Measurements from ENCODE around the gene TLE2.
"Not testable (repeated sequence)": the region's sequence is repeated elsewhere in the genome, so short reads cannot be mapped to it uniquely, and the experiment has no call there.

TLE2 gene

GRCh38 chr19:3012621-3013262, 16.3 kb downstream of the TLE2 start:
- DNase-seq (no peak), ATAC-seq (no peak)

GRCh38 chr19:3012059-3012458, 17.0 kb downstream of the TLE2 start:
- not testable (repeated sequence) for ATAC-seq

DNA sequence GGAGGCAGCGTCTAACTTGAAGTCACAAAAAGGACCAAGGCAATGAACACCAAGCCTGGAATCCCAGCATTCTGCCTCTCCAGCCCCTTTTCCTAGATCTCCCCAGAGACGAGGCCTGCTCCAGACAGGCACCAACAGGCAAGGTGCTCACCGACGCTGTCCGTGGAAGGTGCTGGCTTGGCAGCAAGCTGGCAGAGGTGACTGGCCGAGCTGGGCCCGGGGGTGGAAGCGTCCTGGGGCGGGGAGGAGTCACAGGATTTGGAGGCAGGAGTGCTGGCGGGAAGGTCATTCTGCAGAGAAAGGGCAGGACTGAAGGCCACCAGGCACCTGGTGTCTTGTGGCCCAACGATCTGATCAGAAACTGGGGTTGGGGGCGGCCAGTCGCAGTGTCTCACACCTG, 18.2 kb downstream of the TLE2 start:
- DNase-seq (no peak), ATAC-seq (no peak)

More at GRCh38 chr19:3012059-3012458, 17.0 kb downstream of the TLE2 start:
- not testable (repeated sequence) for DNase-seq

DNA sequence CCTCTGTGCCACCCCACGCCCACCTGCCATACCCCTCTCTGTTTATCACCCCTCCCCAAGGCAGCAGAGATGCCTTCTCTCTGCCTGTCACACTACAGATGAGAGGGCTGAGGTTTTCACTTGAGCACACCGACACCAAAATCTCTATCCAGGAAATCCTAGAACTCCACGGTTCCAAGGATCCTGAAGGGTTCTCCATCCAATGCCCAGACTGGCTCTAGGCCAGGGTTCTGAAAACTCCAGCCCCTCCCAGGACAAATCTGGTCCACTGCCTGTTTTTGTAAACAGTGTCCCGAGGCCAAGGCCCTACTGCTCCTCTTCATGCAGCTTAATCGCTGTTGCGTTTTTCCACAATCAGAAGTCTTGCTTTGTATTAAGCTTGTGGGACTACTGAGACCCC, 20.1 kb downstream of the TLE2 start:
- no peak for DNase-seq
- ATAC-seq = no peak

DNA sequence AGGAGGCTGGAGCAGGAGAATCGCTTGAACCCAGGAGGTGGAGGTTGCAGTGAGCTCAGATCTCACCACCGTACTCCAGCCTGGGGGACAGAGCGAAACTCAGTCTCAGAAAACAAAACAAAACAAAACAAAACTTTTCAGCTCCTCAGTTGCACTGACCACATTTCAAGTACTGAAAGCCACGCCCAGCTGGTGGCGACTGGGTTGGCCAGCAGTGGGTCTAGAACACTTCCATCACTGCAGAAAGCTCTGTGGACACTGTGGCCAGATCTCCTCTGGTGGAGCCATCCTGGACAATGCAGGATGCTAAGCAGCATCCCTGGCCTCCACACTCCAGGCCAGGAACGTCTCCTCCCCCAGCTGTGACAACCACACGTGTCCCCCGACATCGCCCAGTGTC, 21.1 kb downstream of the TLE2 start:
- no peak for ATAC-seq
- DNase-seq = no peak

- DNase-seq (peak; percentile 36), ATAC-seq (no peak)
These were observed 22.9 kb downstream of the TLE2 start for GRCh38 chr19:3006075-3006767.

GRCh38 chr19:3005345-3005744, 23.7 kb downstream of the TLE2 start:
- DNase-seq (no peak), ATAC-seq (no peak)

GRCh38 chr19:3004522-3004921, 24.6 kb downstream of the TLE2 start:
- DNase-seq = no peak
- no peak for ATAC-seq

GRCh38 chr19:3003046-3003445, 26.0 kb downstream of the TLE2 start:
- ATAC-seq = no peak
- DNase-seq = no peak

GRCh38 chr19:3001235-3001800, 27.8 kb downstream of the TLE2 start:
- DNase-seq = no peak
- ATAC-seq = no peak

DNA sequence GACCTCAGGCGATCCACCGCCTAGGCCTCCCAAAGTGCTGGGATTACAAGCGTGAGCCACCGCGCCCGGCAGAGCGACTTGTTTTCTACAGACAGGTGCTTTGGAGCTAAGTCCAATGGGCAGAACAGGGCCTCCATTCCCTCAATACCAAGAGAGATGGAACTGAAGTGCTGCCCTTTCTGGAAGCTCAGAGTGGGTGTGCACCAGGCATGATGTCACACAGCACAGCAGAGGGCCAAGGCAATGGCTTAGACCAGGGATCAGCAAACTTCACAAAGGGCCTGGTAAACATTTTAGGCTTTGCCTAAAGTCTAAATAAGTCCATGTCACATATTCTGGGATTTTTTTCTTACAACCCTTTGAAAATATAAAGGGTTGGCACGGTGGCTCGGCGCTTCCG, 30.4 kb downstream of the TLE2 start:
- ATAC-seq (no peak), DNase-seq (no peak)

DNA sequence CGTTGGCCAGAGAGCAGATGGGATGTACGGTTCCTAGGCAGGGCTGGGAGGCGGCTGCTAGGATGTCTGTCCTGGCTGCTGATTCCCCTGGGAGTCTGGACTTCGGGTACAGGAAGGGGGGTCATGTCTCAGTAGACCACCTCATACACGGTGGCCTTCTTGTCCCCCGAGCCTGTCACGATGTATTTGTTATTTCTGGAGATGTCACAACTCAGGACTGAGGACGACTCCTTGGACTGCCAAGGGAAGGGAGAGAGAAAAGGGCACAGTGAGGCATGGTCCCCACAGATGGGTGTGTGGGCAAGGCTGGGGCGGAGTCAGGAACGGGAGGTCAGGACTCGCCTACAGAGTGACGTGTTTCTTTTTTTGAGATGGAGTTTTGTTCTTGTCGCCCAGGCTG, 31.4 kb downstream of the TLE2 start:
- no peak for ATAC-seq
- no peak for DNase-seq

GRCh38 chr19:2994588-2995131, 34.4 kb downstream of the TLE2 start:
- ATAC-seq = no peak

GRCh38 chr19:2993579-2993978, 35.5 kb downstream of the TLE2 start:
- ATAC-seq (no peak), DNase-seq (no peak)

More at GRCh38 chr19:2994588-2995131, 34.4 kb downstream of the TLE2 start:
- no peak for DNase-seq

- DNase-seq (no peak), ATAC-seq (no peak)
These were observed 36.1 kb downstream of the TLE2 start for GRCh38 chr19:2992958-2993357.

GRCh38 chr19:2992333-2992732, 36.7 kb downstream of the TLE2 start:
- not testable (repeated sequence) for DNase-seq, ATAC-seq

- DNase-seq (no peak), ATAC-seq (no peak)
These were observed 39.7 kb downstream of the TLE2 start for GRCh38 chr19:2989236-2989946.

DNA sequence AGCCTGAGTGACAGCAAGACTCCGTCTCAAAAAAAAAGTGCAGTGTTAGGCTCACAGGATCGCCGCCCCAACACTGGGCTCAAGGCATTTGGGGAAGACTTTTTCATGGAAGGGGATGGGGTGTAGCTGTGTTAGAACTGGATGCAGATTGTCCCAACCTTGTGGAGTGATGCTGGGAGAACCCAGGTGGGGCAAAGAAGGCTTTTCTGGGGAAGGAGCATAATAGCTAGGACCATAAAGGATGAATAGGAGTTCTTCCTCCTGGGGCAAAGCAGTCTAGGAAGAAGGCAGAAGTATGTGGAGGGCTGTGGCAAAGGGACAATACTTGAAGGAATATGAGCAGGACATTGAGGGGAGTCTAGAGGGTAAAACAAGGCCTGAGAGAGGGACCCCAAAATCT, 40.5 kb downstream of the TLE2 start:
- DNase-seq (no peak), ATAC-seq (no peak)

GRCh38 chr19:2987797-2988196, 41.3 kb downstream of the TLE2 start:
- DNase-seq (no peak), ATAC-seq (no peak)

- DNase-seq = no peak
- no peak for ATAC-seq
These were observed 42.0 kb downstream of the TLE2 start for GRCh38 chr19:2986951-2987524.

- ATAC-seq (no peak), DNase-seq (no peak)
These were observed 44.9 kb downstream of the TLE2 start for GRCh38 chr19:2984215-2984528.

All from stimulated activated naive CD8-positive, alpha-beta T cell treated with anti-CD3 and anti-CD28 coated beads, Interleukin-15, Interleukin-2, amounts not matched to agents 100 U/mL and 50 U/mL, for 24 hours (primary cell).